GM23338 (cell line): ENCODE results near the gene CD33. TPM values are rescaled to one million over a fixed set of nuclear protein-coding genes. Genes with fewer than 3 reads are reported as not detected.

Experiments used
- ATAC-seq: fragments of 200-7000 bp; cut with Tn5 transposase; 3 replicates; pipeline ENCODE4 v1.9.1; 2020
- DNase-seq: peaks from one replicate; pipeline ENCODE4 v3.0.0-alpha.2; 2015; ENCODE audit warnings: low spot score
- H2AFZ ChIP-seq: fragments of 200-600 bp; sonication (generic); 2 replicates; pipeline ENCODE4 v1.8.0; 2016; ENCODE audit warnings: antibody characterized with exemption, mild to moderate bottlenecking, moderate library complexity
- H3F3A ChIP-seq: fragments of 200-600 bp; sonication (generic); replicated peaks from 2 replicates; pipeline ENCODE4 v1.8.0; 2017; ENCODE audit warnings: antibody characterized with exemption, mixed run types, low read depth
- H3K27ac ChIP-seq: fragments of 200-600 bp; sonication (generic); 2 replicates; pipeline ENCODE4 v1.6.1; 2016; ENCODE audit warnings: low read depth
- H3K27me3 ChIP-seq: fragments of 200-600 bp; sonication (generic); 2 replicates; pipeline ENCODE4 v1.8.0; 2016; ENCODE audit warnings: mild to moderate bottlenecking, mixed run types, moderate library complexity; ENCODE audit not compliant: insufficient read depth
- H3K36me3 ChIP-seq: fragments of 200-600 bp; sonication (generic); 2 replicates; pipeline ENCODE4 v1.8.0; 2016; ENCODE audit warnings: mild to moderate bottlenecking; ENCODE audit not compliant: insufficient read depth
- H3K4me1 ChIP-seq: fragments of 200-600 bp; sonication (generic); 2 replicates; pipeline ENCODE4 v1.8.0; 2016; ENCODE audit warnings: mild to moderate bottlenecking, moderate library complexity; ENCODE audit not compliant: insufficient read depth
- H3K4me2 ChIP-seq: fragments of 200-600 bp; sonication (generic); 2 replicates; pipeline ENCODE4 v1.7.1; 2017; ENCODE audit warnings: mixed run types
- H3K4me3 ChIP-seq: fragments of 200-600 bp; sonication (generic); 2 replicates; pipeline ENCODE4 v1.6.1; 2016; ENCODE audit warnings: mixed run types
- H3K79me2 ChIP-seq: fragments of 200-600 bp; sonication (generic); replicated peaks from 2 replicates; pipeline ENCODE4 v1.8.0; 2017; ENCODE audit warnings: mild to moderate bottlenecking; ENCODE audit not compliant: insufficient read depth
- H3K9me2 ChIP-seq: fragments of 200-600 bp; sonication (generic); 2 replicates; pipeline ENCODE4 v1.8.0; 2017; ENCODE audit not compliant: insufficient read depth
- H4K20me1 ChIP-seq: fragments of 200-600 bp; sonication (generic); replicated peaks from 2 replicates; pipeline ENCODE4 v1.8.0; 2017; ENCODE audit warnings: mild to moderate bottlenecking; ENCODE audit not compliant: insufficient read depth
- H3K27ac Mint-ChIP-seq: 2 replicates; pipeline ENCODE4 v1.8.0; 2020; ENCODE audit warnings: inconsistent platforms, mild to moderate bottlenecking, moderate library complexity, mixed read lengths
- H3K27me3 Mint-ChIP-seq: 3 replicates; pipeline ENCODE4 v1.8.0; 2022; ENCODE audit warnings: low read depth, mild to moderate bottlenecking, moderate library complexity, mixed read lengths, inconsistent platforms; ENCODE audit not compliant: insufficient read depth, poor library complexity
- H3K36me3 Mint-ChIP-seq: 3 replicates; pipeline ENCODE4 v1.8.0; 2021; ENCODE audit warnings: low read depth, mild to moderate bottlenecking, inconsistent platforms, moderate library complexity, mixed read lengths
- H3K4me1 Mint-ChIP-seq: 3 replicates; pipeline ENCODE4 v1.8.0; 2020; ENCODE audit warnings: mild to moderate bottlenecking, inconsistent platforms, mixed read lengths
- H3K4me3 Mint-ChIP-seq: 3 replicates; pipeline ENCODE4 v1.8.0; 2021; ENCODE audit warnings: moderate library complexity, mild to moderate bottlenecking, inconsistent platforms, mixed read lengths
- H3K9me3 Mint-ChIP-seq: 3 replicates; pipeline ENCODE4 v1.8.0; 2020; ENCODE audit warnings: moderate library complexity, mild to moderate bottlenecking, inconsistent platforms, mixed read lengths
- CREB1 ChIP-seq: fragments of 250-450 bp; sonication (Bioruptor Pico); IDR thresholded peaks from 2 replicates; pipeline ENCODE4 v1.5.0; 2020; ENCODE audit warnings: low read depth, mild to moderate bottlenecking, moderate library complexity
- CTCF ChIP-seq, 2 experiments: fragments of 200-600 bp in 1 of 2; sonication (generic) in 1 of 2; conservative IDR thresholded peaks; 2 replicates each; pipeline versions ENCODE4 v1.5.1 to v1.6.1; 2016 to 2017; ENCODE audit warnings: antibody characterized with exemption in 2 of 2, low read depth in 2 of 2, mild to moderate bottlenecking in 2 of 2, moderate library complexity in 1 of 2
- ETS1 ChIP-seq: IDR thresholded peaks from 2 replicates; pipeline ENCODE4 v1.6.1; 2016; ENCODE audit warnings: antibody characterized with exemption
- EZH2 ChIP-seq: fragments of 200-600 bp; sonication (generic); IDR thresholded peaks from one replicate; pipeline ENCODE4 v1.8.0; 2017; ENCODE audit warnings: antibody characterized with exemption, mild to moderate bottlenecking, low read depth; ENCODE audit not compliant: unreplicated experiment
- EZH2phosphoT487 ChIP-seq: fragments of 200-600 bp; sonication (generic); IDR thresholded peaks from one replicate; pipeline ENCODE4 v1.8.1; 2018; ENCODE audit warnings: antibody characterized with exemption; ENCODE audit not compliant: unreplicated experiment
- JUNB ChIP-seq: IDR thresholded peaks from one replicate; pipeline ENCODE4 v1.6.1; 2016; ENCODE audit warnings: antibody characterized with exemption; ENCODE audit not compliant: unreplicated experiment
- NANOG ChIP-seq: IDR thresholded peaks from 2 replicates; pipeline ENCODE4 v1.6.1; 2016; ENCODE audit warnings: antibody characterized with exemption, borderline replicate concordance
- POLR2AphosphoS5 ChIP-seq: IDR thresholded peaks from 2 replicates; pipeline ENCODE4 v1.6.1; 2016; ENCODE audit warnings: antibody characterized with exemption, low read depth
- REST ChIP-seq: IDR thresholded peaks from one replicate; pipeline ENCODE4 v1.6.1; 2018; ENCODE audit warnings: antibody characterized with exemption; ENCODE audit not compliant: unreplicated experiment
- STAT1 ChIP-seq: IDR thresholded peaks from one replicate; pipeline ENCODE4 v1.6.1; 2016; ENCODE audit warnings: antibody characterized with exemption; ENCODE audit not compliant: unreplicated experiment
- ZNF114 ChIP-seq: fragments of 250-450 bp; sonication (Bioruptor Pico); IDR thresholded peaks from 2 replicates; pipeline ENCODE4 v1.5.0; 2020; ENCODE audit warnings: mild to moderate bottlenecking, moderate library complexity
- ZNF331 ChIP-seq: fragments of 250-450 bp; sonication (Bioruptor Pico); IDR thresholded peaks from 2 replicates; pipeline ENCODE4 v1.5.0; 2020; ENCODE audit warnings: low read depth, mild to moderate bottlenecking, moderate library complexity
- polyA plus RNA-seq: library from polyadenylated mRNA; unstranded; fragments of >200 nt; fragmentation: Nextera tagmentation; extraction: Ambion mirVana; gene quantifications from 2 replicates; pipeline ENCODE4 v1.2.1, GENCODE V29; 2016
- total RNA-seq: library from RNA; depleted of rRNA; stranded (reverse); fragments of >200 nt; shearing (Covaris generic); gene quantifications from 2 replicates; pipeline ENCODE4 v1.2.3, GENCODE V29; 2014

CD33 gene
- total and polyA plus RNA-seq, 2 experiments from 2014 or later = 0.45 TPM; not detected in 1

DNA sequence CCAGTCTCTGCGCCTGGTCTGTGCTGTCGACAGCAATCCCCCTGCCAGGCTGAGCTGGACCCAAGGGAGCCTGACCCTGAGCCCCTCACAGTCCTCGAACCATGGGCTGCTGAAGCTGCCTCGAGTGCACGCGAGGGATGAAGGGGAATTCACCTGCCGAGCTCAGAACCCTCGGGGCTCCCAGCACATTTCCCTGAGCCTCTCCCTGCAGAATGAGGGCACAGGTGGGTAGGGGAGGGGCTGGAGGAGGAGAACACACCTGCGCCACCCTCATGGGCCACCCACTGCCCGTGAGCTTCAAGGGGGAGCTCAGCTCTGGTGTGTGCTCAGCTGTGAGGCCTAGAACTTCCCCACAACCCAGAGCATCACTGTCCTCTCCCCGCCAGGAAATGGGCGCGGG lies 38.6 kb upstream of the CD33 start:
- H3K27me3 ChIP-seq = peaks cover 11% of the 10 kb centered on the region; the same call in 1 of the 2 replicates
- H3K4me3 ChIP-seq = no peak overlapping the region
- H3K4me1 Mint-ChIP-seq = no peaks in the 10 kb centered on the region
- no peak overlapping the region for H3K4me2 ChIP-seq
- no peak for TF ChIP-seq REST
- TF ChIP-seq JUNB = no peak
- no peak for TF ChIP-seq ZNF331 (CRISPR knock-in tag)
- TF ChIP-seq NANOG = no peak
- no peak for TF ChIP-seq STAT1
- TF ChIP-seq ETS1 = no peak
- no peak for TF ChIP-seq EZH2phosphoT487
- TF ChIP-seq POLR2AphosphoS5 = no peak
- no peak for TF ChIP-seq CREB1
- no peak for TF ChIP-seq ZNF114 (CRISPR knock-in tag)
- no peak for TF ChIP-seq EZH2
- no peaks in the 10 kb centered on the region for H4K20me1 ChIP-seq
- H3K4me3 Mint-ChIP-seq = no peak overlapping the region
- no peaks in the 10 kb centered on the region for H3F3A ChIP-seq
- no peak overlapping the region for H3K27ac Mint-ChIP-seq
- H3K36me3 Mint-ChIP-seq = no peaks in the 10 kb centered on the region
- H3K27ac ChIP-seq = no peak overlapping the region
- H2AFZ ChIP-seq = no peak overlapping the region
- H3K36me3 ChIP-seq = no peaks in the 10 kb centered on the region
- ATAC-seq (no peak; the same call in 2 of the 3 replicates), DNase-seq (no peak)
- H3K27me3 Mint-ChIP-seq = peaks cover 18% of the 10 kb centered on the region
- 0 out of 2 replicates have a peak, but pooled peaks cover 2% of the 10 kb centered on the region for H3K9me2 ChIP-seq
- peaks cover 34% of the 10 kb centered on the region for H3K9me3 Mint-ChIP-seq
- no peaks in the 10 kb centered on the region for H3K79me2 ChIP-seq
- H3K4me1 ChIP-seq = no peaks in the 10 kb centered on the region

DNA sequence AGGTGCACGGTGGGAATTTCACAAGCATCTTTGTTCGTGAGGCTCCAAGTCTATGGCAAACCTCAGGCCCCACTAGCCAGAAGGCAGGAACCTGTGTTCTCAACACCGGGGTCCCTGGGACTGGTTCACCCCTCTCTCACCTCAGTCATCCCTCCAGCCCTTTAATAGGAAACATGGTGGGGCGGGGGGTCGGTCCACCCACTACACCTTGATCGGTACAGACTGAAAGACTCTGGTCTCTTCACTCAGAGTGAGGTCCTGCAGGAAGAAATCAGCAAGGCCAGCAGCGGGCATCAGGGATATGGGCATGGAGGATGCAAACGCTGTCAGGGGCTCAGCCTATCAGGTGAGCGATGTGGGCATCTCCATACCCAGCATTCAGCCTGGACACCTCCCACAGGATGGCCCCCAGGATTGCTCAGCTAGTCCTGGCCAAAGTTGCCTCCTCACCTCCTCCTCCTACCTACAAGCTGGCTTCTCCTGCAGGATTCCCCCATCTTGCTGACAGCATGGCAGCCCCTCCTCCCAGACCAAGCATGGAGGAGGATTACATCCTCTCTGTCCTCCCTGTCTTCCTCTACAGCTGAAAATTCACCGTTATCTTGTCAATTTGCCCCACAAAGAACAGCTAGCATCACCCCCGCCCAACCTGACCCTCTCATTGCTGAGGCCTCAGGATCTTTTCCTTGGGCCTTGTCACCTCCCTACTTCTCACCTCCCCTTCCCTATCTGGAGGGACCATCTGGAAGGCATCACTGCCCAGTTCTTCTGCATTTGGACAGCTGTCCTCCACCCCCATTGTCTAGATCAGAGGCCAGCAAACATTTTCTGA lies 37.3 kb upstream of the CD33 start:
- Mint-ChIP-seq H3K4me3 (no peak overlapping the region), H3K36me3 (no peaks in the 10 kb centered on the region), H3K27me3 (peaks cover 14% of the 10 kb centered on the region), H3K27ac (no peak overlapping the region), H3K4me1 (no peaks in the 10 kb centered on the region), H3K9me3 (peaks cover 40% of the 10 kb centered on the region; the same call in 2 of the 3 replicates)
- Histone ChIP-seq H3F3A (no peaks in the 10 kb centered on the region), H3K27ac (no peak overlapping the region), H3K4me1 (no peaks in the 10 kb centered on the region), H3K4me2 (no peak overlapping the region), H3K36me3 (no peaks in the 10 kb centered on the region), H3K9me2 (0 out of 2 replicates have a peak, but pooled peaks cover 2% of the 10 kb centered on the region), H3K4me3 (no peak overlapping the region), H2AFZ (no peak overlapping the region), H4K20me1 (no peaks in the 10 kb centered on the region), H3K27me3 (peaks cover 11% of the 10 kb centered on the region; the same call in 1 of the 2 replicates), H3K79me2 (no peaks in the 10 kb centered on the region)
- DNase-seq (no peak), ATAC-seq (no peak)
- TF ChIP-seq CTCF (conservative IDR thresholded peaks at IDR 0.05; ENCODE audit: low read depth in 2 of 2) (no peak), JUNB (no peak)
